ENCODE results near the gene CYP2F1.

The CYP2F1 gene

DNA sequence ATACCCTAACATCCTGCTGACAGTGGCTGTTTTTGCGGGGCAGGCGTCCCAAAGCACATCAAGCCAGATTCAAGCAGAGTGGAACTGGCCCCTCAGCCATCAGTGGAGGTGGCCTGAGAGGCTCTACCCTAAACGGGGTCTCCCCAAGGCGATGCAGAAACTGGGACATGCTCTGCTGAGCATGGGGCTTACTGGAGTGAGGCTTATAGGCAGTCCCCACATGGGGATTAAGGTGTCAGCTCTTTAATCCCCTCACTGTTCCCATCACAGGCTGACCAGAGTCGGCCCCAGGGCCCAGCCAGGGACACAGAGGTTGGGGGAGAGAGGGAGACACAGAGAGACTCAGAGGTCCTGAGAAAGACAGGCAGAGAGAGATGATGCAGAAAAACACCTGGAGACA, 17.0 kb downstream of the CYP2F1 start:
- TF ChIP-seq EGR1 (IDR thresholded peaks at IDR 0.05) (no peak), ZBTB7A (IDR thresholded peaks at IDR 0.05; ENCODE audit: low read depth) (no peak)

DNA sequence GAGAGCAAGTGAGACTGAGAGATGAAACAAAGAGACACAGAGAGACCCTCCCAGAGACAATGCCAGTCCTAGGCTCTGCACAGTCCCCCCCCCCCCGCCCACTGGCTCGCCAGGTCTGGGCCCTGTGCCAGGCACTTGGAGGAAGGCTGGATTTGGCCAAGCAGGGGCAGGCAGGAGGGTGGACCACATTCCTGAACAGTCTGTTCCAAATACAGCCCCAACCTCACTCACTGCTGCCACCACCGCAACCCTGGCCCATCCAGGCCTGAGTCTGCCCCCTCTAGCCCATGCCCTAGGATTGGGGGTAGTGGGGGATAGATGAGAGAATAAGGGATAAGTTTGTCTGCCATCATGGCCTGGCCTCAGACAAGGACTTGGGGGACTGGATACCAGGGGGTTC, 19.0 kb downstream of the CYP2F1 start:
- TF ChIP-seq ZBTB7A (IDR thresholded peaks at IDR 0.05; ENCODE audit: low read depth), result no peak
- TF ChIP-seq, protein P1, sequence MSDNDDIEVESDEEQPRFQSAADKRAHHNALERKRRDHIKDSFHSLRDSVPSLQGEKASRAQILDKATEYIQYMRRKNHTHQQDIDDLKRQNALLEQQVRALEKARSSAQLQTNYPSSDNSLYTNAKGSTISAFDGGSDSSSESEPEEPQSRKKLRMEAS (IDR thresholded peaks at IDR 0.05), result no peak
- TF ChIP-seq REST (IDR thresholded peaks at IDR 0.05; ENCODE audit: low read depth), result no peak
- no peak for TF ChIP-seq EGR1 (IDR thresholded peaks at IDR 0.05)
- TF ChIP-seq YY1 (IDR thresholded peaks at IDR 0.05; ENCODE audit: low read depth), result no peak

GRCh38 chr19:41134616-41135015, 20.4 kb downstream of the CYP2F1 start:
- TF ChIP-seq EP300 (IDR thresholded peaks at IDR 0.05; ENCODE audit: borderline replicate concordance) (no peak), YY1 (IDR thresholded peaks at IDR 0.05; ENCODE audit: low read depth) (no peak), TAF1 (IDR thresholded peaks at IDR 0.05; ENCODE audit: low read depth) (no peak), CREB1 (IDR thresholded peaks at IDR 0.05; ENCODE audit: low read depth) (no peak), TCF12 (IDR thresholded peaks at IDR 0.05; ENCODE audit: low read depth) (no peak)

GRCh38 chr19:41136636-41137455, 22.6 kb downstream of the CYP2F1 start:
- TF ChIP-seq TAF1 (IDR thresholded peaks at IDR 0.05; ENCODE audit: low read depth), result no peak

GRCh38 chr19:41144403-41144802, 30.2 kb downstream of the CYP2F1 start:
- TF ChIP-seq TAF1 (IDR thresholded peaks at IDR 0.05; ENCODE audit: low read depth) (no peak), CEBPB (IDR thresholded peaks at IDR 0.05) (no peak), YY1 (IDR thresholded peaks at IDR 0.05; ENCODE audit: low read depth) (no peak), RAD21 (IDR thresholded peaks at IDR 0.05; ENCODE audit: low read depth) (peak; percentile 93), TCF12 (IDR thresholded peaks at IDR 0.05; ENCODE audit: low read depth) (no peak), EP300 (IDR thresholded peaks at IDR 0.05; ENCODE audit: borderline replicate concordance) (no peak)

- TF ChIP-seq YY1 (IDR thresholded peaks at IDR 0.05; ENCODE audit: low read depth) (no peak), CEBPB (IDR thresholded peaks at IDR 0.05) (no peak), CREB1 (IDR thresholded peaks at IDR 0.05; ENCODE audit: low read depth) (no peak), USF1 (IDR thresholded peaks at IDR 0.05) (no peak), REST (IDR thresholded peaks at IDR 0.05; ENCODE audit: low read depth) (no peak), ZBTB7A (IDR thresholded peaks at IDR 0.05; ENCODE audit: low read depth) (no peak), TCF12 (IDR thresholded peaks at IDR 0.05; ENCODE audit: low read depth) (no peak), RAD21 (IDR thresholded peaks at IDR 0.05; ENCODE audit: low read depth) (no peak)
- TF ChIP-seq, protein P1 (IDR thresholded peaks at IDR 0.05), result no peak
Observed at GRCh38 chr19:41149831-41150230, 35.6 kb downstream of the CYP2F1 start.

- TF ChIP-seq YY1 (IDR thresholded peaks at IDR 0.05; ENCODE audit: low read depth), result no peak
- no peak for TF ChIP-seq FOXM1 (IDR thresholded peaks at IDR 0.05; ENCODE audit: borderline replicate concordance, low read depth)
- no peak for TF ChIP-seq TAF1 (IDR thresholded peaks at IDR 0.05; ENCODE audit: low read depth)
- no peak for TF ChIP-seq TCF12 (IDR thresholded peaks at IDR 0.05; ENCODE audit: low read depth)
- TF ChIP-seq TEAD4 (IDR thresholded peaks at IDR 0.05), result no peak
- no peak for TF ChIP-seq EGR1 (IDR thresholded peaks at IDR 0.05)
Observed at GRCh38 chr19:41154060-41154459, 39.8 kb downstream of the CYP2F1 start.

- TF ChIP-seq USF1 (IDR thresholded peaks at IDR 0.05), result no peak
- TF ChIP-seq YY1 (IDR thresholded peaks at IDR 0.05; ENCODE audit: low read depth), result no peak
- no peak for TF ChIP-seq ZBTB7A (IDR thresholded peaks at IDR 0.05; ENCODE audit: low read depth)
- no peak for TF ChIP-seq REST (IDR thresholded peaks at IDR 0.05; ENCODE audit: low read depth)
- no peak for TF ChIP-seq CREB1 (IDR thresholded peaks at IDR 0.05; ENCODE audit: low read depth)
- no peak for TF ChIP-seq TAF1 (IDR thresholded peaks at IDR 0.05; ENCODE audit: low read depth)
- TF ChIP-seq EGR1 (IDR thresholded peaks at IDR 0.05), result no peak
- no peak for TF ChIP-seq RAD21 (IDR thresholded peaks at IDR 0.05; ENCODE audit: low read depth)
- TF ChIP-seq NFIC (IDR thresholded peaks at IDR 0.05), result no peak
- TF ChIP-seq, protein P1 (IDR thresholded peaks at IDR 0.05), result no peak
- no peak for TF ChIP-seq FOXM1 (IDR thresholded peaks at IDR 0.05; ENCODE audit: borderline replicate concordance, low read depth)
- no peak for TF ChIP-seq TCF12 (IDR thresholded peaks at IDR 0.05; ENCODE audit: low read depth)
- no peak for TF ChIP-seq CEBPB (IDR thresholded peaks at IDR 0.05)
- TF ChIP-seq TEAD4 (IDR thresholded peaks at IDR 0.05), result no peak
Observed at GRCh38 chr19:41156207-41156606, 42.0 kb downstream of the CYP2F1 start.
